GM12878 (cell line): ENCODE measurements around the gene PTPRM.

Experiments used
- CHD2 ChIP-seq: IDR thresholded peaks from 2 replicates; pipeline ENCODE4 v1.6.1; 2011; ENCODE audit warnings: low read depth, low read length, improper control_type of control experiment, borderline replicate concordance
- CTCF ChIP-seq, 3 experiments: IDR thresholded peaks in 2 of 3; conservative IDR thresholded peaks in 1 of 3; 2 replicates each; pipeline ENCODE4 v1.5.1; 2011; ENCODE audit warnings: low read depth in 3 of 3, low read length in 3 of 3, mild to moderate bottlenecking in 3 of 3, control low read depth in 2 of 3, moderate library complexity in 2 of 3, inconsistent platforms in 1 of 3, mixed read lengths in 1 of 3; ENCODE audit not compliant: control insufficient read depth in 2 of 3, insufficient read depth in 1 of 3; ENCODE audit errors: extremely low read depth in 1 of 3
- ESRRA ChIP-seq: IDR thresholded peaks from 2 replicates; pipeline ENCODE4 v1.6.1; 2012; ENCODE audit warnings: mild to moderate bottlenecking, low read length, improper control_type of control experiment
- IKZF1 ChIP-seq: fragments of 450-650 bp; conservative IDR thresholded peaks from 2 replicates; pipeline ENCODE4 v1.6.1; 2017; ENCODE audit warnings: antibody characterized with exemption, mild to moderate bottlenecking
- PBX3 ChIP-seq: IDR thresholded peaks from 2 replicates; pipeline ENCODE4 v1.6.1; 2011; ENCODE audit warnings: mild to moderate bottlenecking, low read depth, low read length, moderate library complexity; ENCODE audit not compliant: insufficient replicate concordance
- POLR2A ChIP-seq: IDR thresholded peaks from 2 replicates; pipeline ENCODE4 v1.6.1; 2011; ENCODE audit warnings: low read depth, mild to moderate bottlenecking, low read length
- POLR2AphosphoS5 ChIP-seq: IDR thresholded peaks from 2 replicates; pipeline ENCODE4 v1.6.1; 2011; ENCODE audit warnings: mild to moderate bottlenecking, low read length, inconsistent platforms
- RAD51 ChIP-seq: fragments of 450-650 bp; IDR thresholded peaks from 2 replicates; pipeline ENCODE4 v1.6.1; 2016; ENCODE audit warnings: moderate library complexity, mild to moderate bottlenecking, inconsistent platforms
- SRF ChIP-seq, 2 experiments: IDR thresholded peaks; 2 replicates each; pipeline ENCODE4 v1.6.1; 2011; ENCODE audit warnings: low read depth in 2 of 2, low read length in 2 of 2, mild to moderate bottlenecking in 1 of 2, moderate library complexity in 1 of 2
- USF2 ChIP-seq: IDR thresholded peaks from 2 replicates; pipeline ENCODE4 v1.6.1; 2011; ENCODE audit warnings: low read depth, low read length, improper control_type of control experiment, borderline replicate concordance
- ZNF207 ChIP-seq: fragments of 450-650 bp; IDR thresholded peaks from 2 replicates; pipeline ENCODE4 v1.6.1; 2014; ENCODE audit warnings: antibody characterized with exemption, mild to moderate bottlenecking, borderline replicate concordance

GRCh38 chr18:8423051-8423557, 856.0 kb downstream of the PTPRM start:
- TF ChIP-seq USF2 = no peak
- TF ChIP-seq CHD2 = no peak
- no peak for TF ChIP-seq IKZF1
- TF ChIP-seq PBX3 = no peak
- TF ChIP-seq SRF (IDR thresholded peaks at IDR 0.05; ENCODE audit: low read depth in 2 of 2, low read length in 2 of 2) = no peak
- no peak for TF ChIP-seq POLR2A
- TF ChIP-seq ESRRA = no peak
- no peak for TF ChIP-seq RAD51
- no peak for TF ChIP-seq CTCF (IDR thresholded peaks at IDR 0.05 in 2 of 3, conservative IDR thresholded peaks at IDR 0.05 in 1 of 3; ENCODE audit: control insufficient read depth in 2 of 3, extremely low read depth in 1 of 3, insufficient read depth in 1 of 3, low read depth in 3 of 3, low read length in 3 of 3)
- TF ChIP-seq POLR2AphosphoS5 = no peak
- TF ChIP-seq ZNF207 = no peak
